NB4 (cell line): ENCODE results near the gene SV2B.
A peak's percentile ranks its signal among the peaks of the same experiment; 100 is the strongest.

Experiments used
- CTCF ChIP-seq: IDR thresholded peaks from one replicate; pipeline ENCODE4 v1.5.1; 2012; ENCODE audit warnings: low read depth, low read length
- MAX ChIP-seq: IDR thresholded peaks from 2 replicates; pipeline ENCODE4 v1.6.1; 2011; ENCODE audit warnings: low read depth, low read length
- POLR2A ChIP-seq: IDR thresholded peaks from 2 replicates; pipeline ENCODE4 v1.6.1; 2011; ENCODE audit warnings: mild to moderate bottlenecking; ENCODE audit not compliant: insufficient read length; ENCODE audit errors: extremely low read depth

- TF ChIP-seq CTCF (no peak), POLR2A (no peak), MAX (peak; percentile 46; the same call in 1 of the 2 replicates)
Observed at GRCh38 chr15:91338766-91339165, 238.7 kb downstream of the SV2B start.
